RWPE1 (cell line): ENCODE data around the gene CAV1.

ENCODE experiments used
- CTCF ChIA-PET: fragments of 350-600 bp; sonication (Branson Sonifier 250); formaldehyde crosslinking; extraction: SDS; loops from one replicate; lab custom pipeline; 2021; lab: Yijun Ruan, JAX
- POLR2A ChIA-PET: fragments of 400-600 bp; formaldehyde crosslinking; extraction: SDS; loops from one replicate; lab custom pipeline; 2020; ENCODE audit warnings: antibody characterized with exemption; ENCODE audit not compliant: low non-redundant PET; lab: Yijun Ruan, JAX
- DNase-seq: peaks from one replicate; pipeline ENCODE4 v3.0.0; 2012; ENCODE audit warnings: low spot score
- H3K27ac ChIP-seq: fragments of 450-650 bp; 2 replicates; pipeline ENCODE4 v1.5.1; 2017
- TF ChIP-seq, protein P1 (sequence below): fragments of 450-650 bp; conservative IDR thresholded peaks from 2 replicates; pipeline ENCODE4 v1.5.1; 2017; ENCODE audit warnings: low read depth, mild to moderate bottlenecking

The CAV1 gene

DNA sequence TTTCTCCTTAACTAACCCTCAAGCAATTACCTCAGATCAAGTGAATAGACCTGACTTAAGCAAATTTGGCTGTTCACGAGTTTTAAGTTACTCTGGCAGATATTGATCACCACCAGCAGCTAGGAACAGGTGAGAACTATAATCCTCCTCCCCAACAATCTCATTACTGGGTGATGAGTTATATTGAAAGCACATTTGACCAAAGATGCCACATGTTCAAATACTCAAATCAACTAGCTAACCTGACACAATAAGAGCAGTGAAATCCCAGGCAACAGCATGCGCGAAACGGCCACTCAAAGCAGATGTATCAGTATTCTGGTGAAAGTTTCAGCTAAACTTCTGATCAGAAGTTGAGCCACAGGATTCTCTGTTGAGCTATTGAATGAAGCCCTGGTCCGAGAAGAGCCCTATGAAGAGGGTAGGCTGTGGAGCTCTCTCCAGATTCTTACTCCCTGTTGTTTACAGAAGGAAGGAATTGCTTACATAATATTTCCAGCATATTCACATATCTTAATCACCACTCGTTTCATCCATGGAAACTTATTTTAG is 52.6 kb downstream of the CAV1 start:
- CTCF ChIA-PET: no interaction called here
- POLR2A ChIA-PET: no interaction called here
- H3K27ac ChIP-seq: no peak overlapping the region; the same call in 1 of the 2 replicates
- no peak for DNase-seq
- TF ChIP-seq, protein P1, sequence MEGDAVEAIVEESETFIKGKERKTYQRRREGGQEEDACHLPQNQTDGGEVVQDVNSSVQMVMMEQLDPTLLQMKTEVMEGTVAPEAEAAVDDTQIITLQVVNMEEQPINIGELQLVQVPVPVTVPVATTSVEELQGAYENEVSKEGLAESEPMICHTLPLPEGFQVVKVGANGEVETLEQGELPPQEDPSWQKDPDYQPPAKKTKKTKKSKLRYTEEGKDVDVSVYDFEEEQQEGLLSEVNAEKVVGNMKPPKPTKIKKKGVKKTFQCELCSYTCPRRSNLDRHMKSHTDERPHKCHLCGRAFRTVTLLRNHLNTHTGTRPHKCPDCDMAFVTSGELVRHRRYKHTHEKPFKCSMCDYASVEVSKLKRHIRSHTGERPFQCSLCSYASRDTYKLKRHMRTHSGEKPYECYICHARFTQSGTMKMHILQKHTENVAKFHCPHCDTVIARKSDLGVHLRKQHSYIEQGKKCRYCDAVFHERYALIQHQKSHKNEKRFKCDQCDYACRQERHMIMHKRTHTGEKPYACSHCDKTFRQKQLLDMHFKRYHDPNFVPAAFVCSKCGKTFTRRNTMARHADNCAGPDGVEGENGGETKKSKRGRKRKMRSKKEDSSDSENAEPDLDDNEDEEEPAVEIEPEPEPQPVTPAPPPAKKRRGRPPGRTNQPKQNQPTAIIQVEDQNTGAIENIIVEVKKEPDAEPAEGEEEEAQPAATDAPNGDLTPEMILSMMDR: no peak

DNA sequence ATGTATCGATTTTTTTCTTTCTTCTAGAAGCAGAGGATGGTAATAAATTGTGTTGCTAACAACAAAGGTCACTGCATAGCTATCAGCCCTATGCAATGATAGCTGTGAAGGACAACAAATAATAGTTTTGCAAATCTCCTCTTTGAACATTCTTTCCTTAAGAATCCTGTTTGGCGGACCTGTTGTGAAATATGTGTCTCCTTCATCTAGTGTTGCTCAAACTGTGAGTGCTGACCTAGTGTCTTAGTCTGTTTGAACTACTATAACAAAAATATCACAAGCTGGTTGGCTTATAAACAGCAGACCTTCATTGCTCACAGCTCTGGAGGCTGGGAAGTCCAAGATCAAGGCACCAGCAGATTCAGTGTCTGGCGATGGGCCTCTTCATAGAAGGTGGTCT is 53.7 kb downstream of the CAV1 start:
- H3K27ac ChIP-seq: no peak overlapping the region
- TF ChIP-seq, protein P1: no peak
- DNase-seq: no peak
- POLR2A ChIA-PET: no interaction called here
- CTCF ChIA-PET: interaction anchor here (0.6 kb wide), 1 partner anchor 501 kb away, joined by 4 read pairs; no protein-coding TSS in a partner anchor

DNA sequence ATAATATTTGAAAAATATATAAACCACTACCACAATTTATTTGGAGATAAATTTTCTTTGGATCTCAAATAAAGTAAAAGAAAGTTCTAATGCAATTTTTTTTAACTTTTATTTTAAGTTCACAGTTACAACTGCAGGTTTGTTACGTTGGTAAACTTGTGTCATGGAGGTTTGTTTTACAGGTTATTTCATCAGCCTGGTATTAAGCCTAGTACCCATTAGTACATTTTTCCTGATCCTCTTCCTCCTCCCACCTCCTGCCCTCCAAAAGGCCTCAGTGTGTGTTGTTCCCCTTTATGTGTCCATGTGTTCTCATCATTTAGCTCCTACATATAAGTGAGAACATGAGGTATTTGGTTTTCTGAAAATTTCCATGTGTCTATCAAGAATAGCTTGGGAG is 54.5 kb downstream of the CAV1 start:
- H3K27ac ChIP-seq: no peak overlapping the region
- DNase-seq: no peak
- TF ChIP-seq, protein P1: no peak
- ChIA-PET CTCF (interaction anchor here (0.6 to 0.7 kb wide), 2 partner anchors 19 to 537 kb away, joined by 3 to 4 read pairs; no protein-coding TSS in a partner anchor), POLR2A (no interaction called here)

DNA sequence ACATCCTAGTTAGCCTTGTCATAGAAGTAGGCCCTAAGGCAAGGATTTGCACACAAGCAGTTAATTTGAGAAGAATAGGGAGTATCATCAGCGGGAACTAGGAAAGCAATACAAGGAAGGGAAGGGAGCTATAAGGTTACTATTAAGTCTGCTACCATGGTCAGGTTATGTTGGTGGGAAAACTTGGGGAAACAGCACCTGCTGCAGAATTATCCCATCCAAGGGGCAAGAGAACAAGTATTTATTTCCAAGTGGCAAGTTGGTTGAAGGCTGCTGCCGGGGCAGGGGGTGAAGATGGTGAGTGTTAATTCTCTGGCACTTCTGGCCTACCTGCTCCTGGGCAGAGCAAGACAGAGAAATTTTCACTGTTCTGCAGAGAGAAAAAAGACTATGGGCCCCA is 55.0 kb downstream of the CAV1 start:
- H3K27ac ChIP-seq: no peak overlapping the region
- POLR2A ChIA-PET: no interaction called here
- DNase-seq: no peak
- TF ChIP-seq, protein P1: no peak
- CTCF ChIA-PET: interaction anchor here (0.6 to 0.7 kb wide), 2 partner anchors 19 to 537 kb away, joined by 3 to 4 read pairs; no protein-coding TSS in a partner anchor

DNA sequence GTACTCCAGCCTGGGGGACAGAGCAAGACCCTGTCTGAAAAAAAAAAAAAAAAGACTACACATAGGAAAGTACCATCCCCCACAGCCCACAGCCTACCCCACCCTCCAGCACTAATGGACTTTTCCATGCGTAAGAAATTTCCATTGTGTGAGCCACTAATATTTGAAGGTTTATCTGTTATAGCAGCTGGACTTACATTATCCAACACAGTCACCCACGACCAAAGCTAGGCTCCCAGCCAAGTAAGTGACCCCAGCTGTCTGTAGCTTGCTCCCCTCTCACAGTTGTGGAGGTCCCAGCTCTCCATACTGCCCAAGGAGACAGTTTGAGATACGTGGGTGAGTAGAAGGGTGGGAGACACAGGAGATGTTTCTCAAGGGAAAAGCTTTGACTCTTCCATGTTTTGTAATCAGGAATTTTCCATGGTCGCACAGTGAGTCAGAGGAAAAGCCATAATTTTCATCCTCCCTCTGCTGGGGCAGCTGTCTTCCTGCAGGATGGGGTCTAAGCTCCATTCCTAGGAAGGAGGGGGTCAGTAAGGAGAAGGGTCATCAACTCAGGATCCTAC is 57.4 kb downstream of the CAV1 start:
- TF ChIP-seq, protein P1: no peak
- CTCF ChIA-PET: interaction anchor here (0.6 to 1.7 kb wide), 4 partner anchors 9 to 347 kb away, joined by 3 to 4 read pairs (median 3); no protein-coding TSS in a partner anchor
- DNase-seq: peak; percentile 11
- no peak overlapping the region for H3K27ac ChIP-seq
- POLR2A ChIA-PET: no interaction called here

DNA sequence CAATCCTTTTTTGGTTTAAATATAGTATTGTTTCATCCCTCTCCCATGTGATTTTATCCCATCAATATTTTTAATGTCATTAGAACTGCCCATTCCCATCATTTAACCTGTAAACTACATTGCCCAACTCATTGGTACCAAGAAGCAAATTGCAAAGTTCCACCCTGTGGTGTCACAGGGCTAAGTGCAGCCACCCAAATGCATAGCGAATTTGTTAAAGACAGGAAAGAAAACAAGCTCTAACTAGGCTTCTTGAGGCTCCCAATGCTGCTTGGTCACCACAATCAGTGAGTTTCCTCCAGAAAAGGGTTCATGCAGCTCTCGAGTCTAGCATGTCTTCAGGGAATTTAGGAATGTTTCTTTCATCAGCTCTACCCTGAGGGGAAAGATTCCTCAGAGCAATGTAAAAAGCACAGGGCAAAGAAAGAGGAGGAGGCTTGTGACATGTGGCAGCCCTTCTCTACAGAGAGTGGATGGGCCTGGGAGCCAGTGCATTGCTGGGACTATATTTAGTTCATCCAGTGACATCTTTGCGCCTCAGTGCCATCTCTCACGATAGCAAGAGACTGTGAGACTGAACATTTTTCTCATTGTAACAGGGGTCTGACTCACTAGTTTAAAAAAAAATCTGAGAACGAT is 58.1 kb downstream of the CAV1 start:
- no peak overlapping the region for H3K27ac ChIP-seq
- POLR2A ChIA-PET: no interaction called here
- CTCF ChIA-PET: interaction anchor here (0.6 to 1.7 kb wide), 2 partner anchors 56 to 348 kb away, joined by 3 read pairs; no protein-coding TSS in a partner anchor
- TF ChIP-seq, protein P1: no peak
- DNase-seq: no peak
